ENCODE data around the gene GPR132. TPM values are rescaled to one million over a fixed set of nuclear protein-coding genes. Genes with fewer than 3 reads are reported as not detected.

The GPR132 gene
- total RNA-seq, 1 experiment from 2014 or later = 1.4 TPM

DNA sequence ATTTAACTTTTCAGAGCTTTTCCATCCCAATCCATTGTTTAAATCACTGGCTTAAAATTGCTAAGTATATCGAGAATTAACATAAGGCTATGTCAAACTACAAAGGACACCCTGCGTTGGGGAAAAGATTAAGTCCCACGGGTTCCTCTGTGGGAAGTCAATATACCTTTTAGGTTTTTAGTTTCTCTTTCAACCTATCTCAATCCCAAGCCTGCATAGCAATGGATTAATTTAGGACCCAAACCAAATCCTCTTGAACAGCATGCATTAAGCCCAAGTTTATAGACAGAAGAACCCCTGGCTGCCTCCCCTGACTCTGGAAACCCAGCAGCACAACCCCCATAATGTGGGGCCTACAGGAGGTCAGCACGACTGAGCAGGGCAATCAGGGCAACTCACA, 50.6 kb downstream of the GPR132 start:
- CTCF ChIA-PET = interaction anchor here (0.6 kb wide), 1 partner anchor 21 kb away, joined by 3 read pairs; no protein-coding TSS in a partner anchor
- peaks cover 43% of the 10 kb centered on the region for H3K4me1 Mint-ChIP-seq (ENCODE audit: low read depth, unreplicated experiment)

DNA sequence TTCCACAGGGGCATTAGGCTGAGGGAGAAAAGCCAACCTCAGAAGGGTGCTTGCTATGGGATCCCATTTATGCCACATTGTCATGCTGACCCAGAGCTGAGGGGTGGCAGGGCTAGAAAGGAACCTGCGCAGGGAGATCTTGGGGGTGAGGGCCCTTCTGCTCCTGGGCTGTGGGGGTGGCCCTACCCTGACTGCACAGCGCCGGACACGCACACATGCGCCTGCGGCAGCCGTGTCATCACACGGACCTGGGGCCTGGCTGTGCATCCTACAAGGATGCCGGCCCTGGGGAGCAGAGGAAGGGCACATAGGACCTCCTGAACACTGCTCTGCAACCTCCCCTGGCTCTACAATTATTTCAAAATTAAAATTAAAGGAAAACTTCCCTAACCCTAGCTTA, 51.2 kb downstream of the GPR132 start:
- no peak overlapping the region for H3K27ac Mint-ChIP-seq (ENCODE audit: unreplicated experiment)
- CTCF ChIA-PET = no interaction called here
- intact Hi-C loops (cut with micrococcal nuclease; ENCODE audit: unreplicated experiment) = loop anchor here (10.0 kb wide), 1 partner anchor 71 kb away; no protein-coding TSS in a partner anchor
- no peak overlapping the region for H3K4me3 Mint-ChIP-seq (ENCODE audit: low read depth, unreplicated experiment)
- TF ChIP-seq, protein P1, sequence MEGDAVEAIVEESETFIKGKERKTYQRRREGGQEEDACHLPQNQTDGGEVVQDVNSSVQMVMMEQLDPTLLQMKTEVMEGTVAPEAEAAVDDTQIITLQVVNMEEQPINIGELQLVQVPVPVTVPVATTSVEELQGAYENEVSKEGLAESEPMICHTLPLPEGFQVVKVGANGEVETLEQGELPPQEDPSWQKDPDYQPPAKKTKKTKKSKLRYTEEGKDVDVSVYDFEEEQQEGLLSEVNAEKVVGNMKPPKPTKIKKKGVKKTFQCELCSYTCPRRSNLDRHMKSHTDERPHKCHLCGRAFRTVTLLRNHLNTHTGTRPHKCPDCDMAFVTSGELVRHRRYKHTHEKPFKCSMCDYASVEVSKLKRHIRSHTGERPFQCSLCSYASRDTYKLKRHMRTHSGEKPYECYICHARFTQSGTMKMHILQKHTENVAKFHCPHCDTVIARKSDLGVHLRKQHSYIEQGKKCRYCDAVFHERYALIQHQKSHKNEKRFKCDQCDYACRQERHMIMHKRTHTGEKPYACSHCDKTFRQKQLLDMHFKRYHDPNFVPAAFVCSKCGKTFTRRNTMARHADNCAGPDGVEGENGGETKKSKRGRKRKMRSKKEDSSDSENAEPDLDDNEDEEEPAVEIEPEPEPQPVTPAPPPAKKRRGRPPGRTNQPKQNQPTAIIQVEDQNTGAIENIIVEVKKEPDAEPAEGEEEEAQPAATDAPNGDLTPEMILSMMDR (IDR thresholded peaks at IDR 0.05; ENCODE audit: unreplicated experiment) = no peak
- no peaks in the 10 kb centered on the region for H3K27me3 Mint-ChIP-seq (ENCODE audit: unreplicated experiment)
- no peaks in the 10 kb centered on the region for H3K9me3 Mint-ChIP-seq (ENCODE audit: low read depth, unreplicated experiment)
- DNase-seq = no peak
- no TSS peak for BruUV-seq (replicated peaks)
- peaks cover 43% of the 10 kb centered on the region for H3K4me1 Mint-ChIP-seq (ENCODE audit: low read depth, unreplicated experiment)
- peaks cover 48% of the 10 kb centered on the region for H3K36me3 Mint-ChIP-seq (ENCODE audit: insufficient read depth, unreplicated experiment)

More for the DNA sequence above, 50.6 kb downstream of the GPR132 start:
- DNase-seq = no peak
- TF ChIP-seq, protein P1 (IDR thresholded peaks at IDR 0.05; ENCODE audit: unreplicated experiment) = no peak
- peak overlapping the region; percentile 43 for H3K4me3 Mint-ChIP-seq (ENCODE audit: low read depth, unreplicated experiment)
- intact Hi-C loops (cut with micrococcal nuclease; ENCODE audit: unreplicated experiment) = loop anchor here (10.0 kb wide), 1 partner anchor 70 kb away; no protein-coding TSS in a partner anchor
- no peaks in the 10 kb centered on the region for H3K9me3 Mint-ChIP-seq (ENCODE audit: low read depth, unreplicated experiment)
- no peak overlapping the region for H3K27ac Mint-ChIP-seq (ENCODE audit: unreplicated experiment)
- peaks cover 54% of the 10 kb centered on the region for H3K36me3 Mint-ChIP-seq (ENCODE audit: insufficient read depth, unreplicated experiment)
- no TSS peak for BruUV-seq (replicated peaks)
- H3K27me3 Mint-ChIP-seq (ENCODE audit: unreplicated experiment) = no peaks in the 10 kb centered on the region

DNA sequence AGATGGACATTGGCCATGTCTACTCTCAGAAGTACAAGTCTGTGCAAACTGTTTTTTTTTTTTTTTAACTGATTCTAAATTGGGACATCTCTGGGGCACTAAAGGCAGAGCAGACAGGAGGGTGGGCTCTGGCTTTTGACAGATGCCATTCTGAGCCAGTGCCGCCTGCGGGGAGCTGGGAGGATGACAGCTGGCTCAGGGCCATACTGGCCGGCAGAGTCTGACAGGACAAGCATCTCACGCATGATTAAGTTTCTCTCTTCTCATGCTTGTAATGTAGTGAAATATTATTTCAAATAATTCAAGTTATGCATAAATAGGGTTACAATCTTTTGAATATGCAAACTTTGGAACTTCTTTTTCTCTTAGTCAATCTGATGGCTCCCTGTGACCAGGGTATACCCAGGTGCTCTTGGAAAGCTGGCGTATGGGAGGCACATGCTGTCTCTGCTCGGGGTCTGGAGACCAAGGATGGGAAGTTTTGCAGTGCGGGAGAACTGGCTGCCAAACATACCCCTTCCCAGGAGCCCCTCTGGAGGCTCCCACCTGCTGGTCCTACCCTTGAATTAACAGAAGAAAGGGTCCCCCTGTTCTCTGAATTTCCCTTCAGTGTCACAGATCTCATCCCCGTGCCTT, 52.0 kb downstream of the GPR132 start:
- no peak overlapping the region for H3K4me3 Mint-ChIP-seq (ENCODE audit: low read depth, unreplicated experiment)
- no peaks in the 10 kb centered on the region for H3K9me3 Mint-ChIP-seq (ENCODE audit: low read depth, unreplicated experiment)
- intact Hi-C loops (cut with micrococcal nuclease; ENCODE audit: unreplicated experiment) = loop anchor here (10.0 kb wide), 1 partner anchor 72 kb away; no protein-coding TSS in a partner anchor
- CTCF ChIA-PET = no interaction called here
- no peak overlapping the region for H3K27ac Mint-ChIP-seq (ENCODE audit: unreplicated experiment)
- TF ChIP-seq, protein P1 (IDR thresholded peaks at IDR 0.05; ENCODE audit: unreplicated experiment) = no peak
- H3K4me1 Mint-ChIP-seq (ENCODE audit: low read depth, unreplicated experiment) = peaks cover 43% of the 10 kb centered on the region
- no peak for DNase-seq
- H3K27me3 Mint-ChIP-seq (ENCODE audit: unreplicated experiment) = no peaks in the 10 kb centered on the region
- peaks cover 41% of the 10 kb centered on the region for H3K36me3 Mint-ChIP-seq (ENCODE audit: insufficient read depth, unreplicated experiment)
- BruUV-seq (replicated peaks) = no TSS peak

DNA sequence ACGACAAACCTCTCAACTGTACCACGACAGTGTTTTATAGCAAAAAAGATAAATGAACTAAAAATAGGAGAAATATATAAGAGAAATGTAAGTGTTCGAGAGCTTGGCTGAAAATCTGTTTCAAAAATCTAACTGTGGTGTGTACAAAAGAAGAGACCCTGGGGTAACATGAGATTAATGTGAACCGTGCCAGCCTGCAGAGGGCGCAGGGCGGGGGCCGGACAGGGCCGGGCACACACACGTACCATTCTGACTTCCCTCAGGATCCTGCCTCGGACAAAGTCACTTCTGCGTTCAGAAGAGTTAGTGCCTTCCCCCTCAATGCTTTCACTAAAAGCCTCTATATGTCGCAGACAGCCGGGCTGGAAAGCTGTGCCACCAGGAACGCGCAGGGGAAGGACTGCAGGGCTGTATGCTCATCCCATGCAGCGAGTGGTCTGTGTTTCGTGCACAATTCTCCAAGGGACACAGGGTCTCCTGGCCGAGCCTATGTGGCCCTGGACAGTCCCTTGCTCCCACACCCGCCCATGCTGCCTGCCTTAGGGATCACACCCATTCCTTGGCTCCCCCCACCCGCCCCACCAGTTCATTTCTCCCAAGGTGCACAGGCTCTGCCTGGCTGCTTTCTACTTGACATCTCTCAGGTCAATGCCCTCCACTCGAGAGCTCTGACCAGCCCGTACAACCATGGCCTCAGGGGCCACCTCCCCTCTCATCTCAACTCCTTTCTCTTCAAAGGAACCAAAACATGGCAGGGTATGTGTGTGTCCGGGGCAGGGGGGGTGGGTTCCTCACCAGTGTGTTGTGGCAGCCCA, 52.9 kb downstream of the GPR132 start:
- no peak overlapping the region for H3K4me3 Mint-ChIP-seq (ENCODE audit: low read depth, unreplicated experiment)
- H3K36me3 Mint-ChIP-seq (ENCODE audit: insufficient read depth, unreplicated experiment) = peaks cover 38% of the 10 kb centered on the region
- H3K9me3 Mint-ChIP-seq (ENCODE audit: low read depth, unreplicated experiment) = no peaks in the 10 kb centered on the region
- BruUV-seq (replicated peaks) = no TSS peak
- H3K4me1 Mint-ChIP-seq (ENCODE audit: low read depth, unreplicated experiment) = peaks cover 43% of the 10 kb centered on the region
- intact Hi-C loops (cut with micrococcal nuclease; ENCODE audit: unreplicated experiment) = loop anchor here (10.0 kb wide), 1 partner anchor 72 kb away; no protein-coding TSS in a partner anchor
- no peaks in the 10 kb centered on the region for H3K27me3 Mint-ChIP-seq (ENCODE audit: unreplicated experiment)
- TF ChIP-seq, protein P1 (IDR thresholded peaks at IDR 0.05; ENCODE audit: unreplicated experiment) = peak; percentile 24
- peak; percentile 64 for DNase-seq
- H3K27ac Mint-ChIP-seq (ENCODE audit: unreplicated experiment) = no peak overlapping the region
- CTCF ChIA-PET = no interaction called here
